Measurements from ENCODE around the gene STARD8.

DNA sequence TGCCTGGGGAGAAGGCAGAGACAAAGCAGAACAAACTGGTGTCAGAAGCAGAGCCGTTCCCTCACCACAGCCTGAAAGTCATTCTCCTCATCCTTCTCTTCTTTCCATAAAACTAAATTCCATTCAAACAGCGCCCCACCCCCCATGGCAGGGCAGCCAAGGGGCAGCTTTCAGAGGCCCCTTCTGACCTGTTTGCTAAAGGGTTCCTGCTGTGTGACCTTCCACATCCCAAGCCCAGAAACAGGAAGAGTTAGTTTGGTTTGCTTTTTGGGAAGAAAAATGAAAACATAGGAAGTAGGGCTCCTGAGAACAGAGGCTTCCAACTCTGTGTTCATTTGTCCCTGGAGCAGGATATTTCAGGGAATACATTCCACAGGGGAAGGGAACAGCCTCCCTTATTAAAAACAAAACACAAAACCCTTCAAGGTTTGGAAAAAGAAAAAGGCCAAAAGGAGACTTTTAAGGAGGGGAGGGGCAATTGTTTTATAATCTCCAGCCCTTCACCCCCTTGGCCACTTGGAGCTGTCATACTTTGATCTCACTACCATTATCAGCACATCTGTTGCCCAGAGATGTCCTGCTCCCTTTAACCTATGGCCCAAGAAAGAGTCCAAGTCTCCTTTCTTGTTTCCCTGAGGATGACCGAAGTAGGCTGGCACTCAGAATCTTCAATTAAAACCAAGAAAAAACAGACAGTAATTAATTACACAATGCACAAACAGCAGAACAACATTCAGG lies 25.3 kb downstream of the STARD8 start:
- TF ChIP-seq, protein P1, sequence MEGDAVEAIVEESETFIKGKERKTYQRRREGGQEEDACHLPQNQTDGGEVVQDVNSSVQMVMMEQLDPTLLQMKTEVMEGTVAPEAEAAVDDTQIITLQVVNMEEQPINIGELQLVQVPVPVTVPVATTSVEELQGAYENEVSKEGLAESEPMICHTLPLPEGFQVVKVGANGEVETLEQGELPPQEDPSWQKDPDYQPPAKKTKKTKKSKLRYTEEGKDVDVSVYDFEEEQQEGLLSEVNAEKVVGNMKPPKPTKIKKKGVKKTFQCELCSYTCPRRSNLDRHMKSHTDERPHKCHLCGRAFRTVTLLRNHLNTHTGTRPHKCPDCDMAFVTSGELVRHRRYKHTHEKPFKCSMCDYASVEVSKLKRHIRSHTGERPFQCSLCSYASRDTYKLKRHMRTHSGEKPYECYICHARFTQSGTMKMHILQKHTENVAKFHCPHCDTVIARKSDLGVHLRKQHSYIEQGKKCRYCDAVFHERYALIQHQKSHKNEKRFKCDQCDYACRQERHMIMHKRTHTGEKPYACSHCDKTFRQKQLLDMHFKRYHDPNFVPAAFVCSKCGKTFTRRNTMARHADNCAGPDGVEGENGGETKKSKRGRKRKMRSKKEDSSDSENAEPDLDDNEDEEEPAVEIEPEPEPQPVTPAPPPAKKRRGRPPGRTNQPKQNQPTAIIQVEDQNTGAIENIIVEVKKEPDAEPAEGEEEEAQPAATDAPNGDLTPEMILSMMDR (IDR thresholded peaks at IDR 0.05): no peak
- no peak for TF ChIP-seq EZH2 (IDR thresholded peaks at IDR 0.05; ENCODE audit: borderline replicate concordance, insufficient read depth, low read depth, low read length, poor library complexity, severe bottlenecking)

Data from B cell (primary cell).